ENCODE results near the gene SGIP1. TPM values are rescaled to one million over a fixed set of nuclear protein-coding genes. Genes with fewer than 3 reads are reported as not detected.
A peak's percentile ranks its signal among the peaks of the same experiment; 100 is the strongest.

The SGIP1 gene
- total and polyA plus RNA-seq, 7 experiments from 2014 or later, result not detected

DNA sequence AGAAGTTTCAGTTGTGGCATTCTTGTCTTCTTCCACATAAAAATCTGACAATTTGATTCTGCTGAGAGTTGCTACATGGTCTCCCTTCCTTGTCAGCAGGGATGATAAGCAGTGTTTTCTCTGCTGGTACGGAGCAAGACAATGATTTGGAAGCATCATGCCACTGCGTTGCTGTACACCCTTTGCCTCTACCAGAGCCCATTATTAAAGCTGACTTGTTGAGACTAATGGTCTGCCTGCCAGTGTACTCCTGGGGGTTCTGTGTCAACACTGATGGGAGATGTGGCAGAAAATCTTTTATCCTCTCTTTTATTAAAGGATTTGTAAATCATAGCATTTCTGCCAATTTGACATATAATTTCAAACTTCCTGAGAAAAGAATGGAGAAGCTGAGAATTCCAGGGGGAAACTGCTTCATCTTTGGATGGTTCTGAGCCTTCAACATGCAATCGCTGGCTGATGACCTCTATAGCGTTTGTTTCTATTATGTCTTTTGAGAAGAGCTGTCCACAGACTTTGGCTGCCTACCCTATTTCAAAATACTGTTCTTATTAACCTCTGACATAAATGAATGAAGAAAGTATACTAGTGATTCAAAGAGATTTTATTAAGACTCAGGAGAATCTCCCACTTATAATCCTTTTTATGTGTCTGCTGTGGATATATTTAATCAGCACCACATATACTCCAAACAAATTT lies 170.4 kb downstream of the SGIP1 start:
- H3K4me3 ChIP-seq (ENCODE audit: low read length), result no peak overlapping the region
- intact Hi-C loops (cut with micrococcal nuclease), result no loop called here
- H3K27ac ChIP-seq (ENCODE audit: low read depth, low read length), result no peak overlapping the region
- Mint-ChIP-seq H3K9me3 (no peaks in the 10 kb centered on the region), H3K4me1 (no peaks in the 10 kb centered on the region), H3K36me3 (no peaks in the 10 kb centered on the region), H3K27ac (no peak overlapping the region), H3K27me3 (peaks cover 6 to 32% (median 24%) of the 10 kb centered on the region in 5 donors), H3K4me3 (no peak overlapping the region)
- no peaks in the 10 kb centered on the region for H3K9me3 ChIP-seq (ENCODE audit: control insufficient read depth in 2 of 3, low read length in 3 of 3)
- no peak for DNase-seq
- ChIA-PET POLR2A (no interaction called here), CTCF (interaction anchor here (1.0 kb wide), 1 partner anchor 24 kb away, joined by 3 read pairs; no protein-coding TSS in a partner anchor)
- H3K27me3 ChIP-seq (ENCODE audit: control insufficient read depth in 2 of 2, insufficient read depth in 2 of 2, low read length in 2 of 2), result peaks cover 0 to 3% of the 10 kb centered on the region in 2 donors
- H3K36me3 ChIP-seq (ENCODE audit: control insufficient read depth in 2 of 3, insufficient read depth in 3 of 3, low read length in 3 of 3), result no peaks in the 10 kb centered on the region
- ATAC-seq, result no peak
- no peaks in the 10 kb centered on the region for H3K4me1 ChIP-seq (ENCODE audit: control insufficient read depth in 2 of 2, insufficient read depth in 2 of 2, low read length in 2 of 2)

GRCh38 chr1:66705110-66705509 lies 171.2 kb downstream of the SGIP1 start:
- H3K9me3 Mint-ChIP-seq, result no peaks in the 10 kb centered on the region
- no peak for DNase-seq
- Histone ChIP-seq H3K9me3 (ENCODE audit: control insufficient read depth in 2 of 3, low read length in 3 of 3) (no peaks in the 10 kb centered on the region), H3K27ac (ENCODE audit: low read depth, low read length) (no peak overlapping the region), H3K4me3 (ENCODE audit: low read length) (no peak overlapping the region), H3K4me1 (ENCODE audit: control insufficient read depth in 2 of 2, insufficient read depth in 2 of 2, low read length in 2 of 2) (no peaks in the 10 kb centered on the region), H3K27me3 (ENCODE audit: control insufficient read depth in 2 of 2, insufficient read depth in 2 of 2, low read length in 2 of 2) (peaks cover 0 to 3% of the 10 kb centered on the region in 2 donors), H3K36me3 (ENCODE audit: control insufficient read depth in 2 of 3, insufficient read depth in 3 of 3, low read length in 3 of 3) (no peaks in the 10 kb centered on the region)
- intact Hi-C loops (cut with micrococcal nuclease), result no loop called here
- ATAC-seq, result no peak
- H3K36me3 Mint-ChIP-seq, result no peaks in the 10 kb centered on the region
- POLR2A ChIA-PET, result no interaction called here
- H3K27ac Mint-ChIP-seq, result no peak overlapping the region
- H3K4me3 Mint-ChIP-seq, result no peak overlapping the region
- no peaks in the 10 kb centered on the region for H3K4me1 Mint-ChIP-seq
- H3K27me3 Mint-ChIP-seq, result peaks cover 6 to 30% (median 24%) of the 10 kb centered on the region in 5 donors
- CTCF ChIA-PET, result interaction anchor here (1.0 kb wide), 1 partner anchor 23 kb away, joined by 3 read pairs; no protein-coding TSS in a partner anchor

DNA sequence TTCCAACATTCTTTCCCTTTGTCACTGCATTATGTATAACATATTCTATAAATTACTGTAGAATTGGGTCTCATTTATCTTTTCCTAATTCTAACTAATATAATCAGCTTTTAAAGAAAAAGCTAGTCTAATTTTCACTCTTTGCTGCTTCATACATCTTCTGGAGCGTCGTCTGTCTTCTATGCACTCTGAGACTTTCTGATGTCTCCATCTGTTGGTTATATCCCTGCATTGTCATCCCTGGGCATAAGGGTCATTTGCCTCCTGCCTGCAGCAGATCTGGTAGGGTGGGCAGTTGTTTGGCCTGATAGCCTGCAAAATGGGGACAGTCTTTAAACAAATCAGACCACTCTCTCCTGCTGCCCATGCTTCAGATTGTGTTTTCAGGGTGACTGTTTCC lies 177.5 kb downstream of the SGIP1 start:
- intact Hi-C loops (cut with micrococcal nuclease), result no loop called here
- Histone ChIP-seq H3K4me3 (ENCODE audit: low read length) (no peak overlapping the region), H3K27me3 (ENCODE audit: control insufficient read depth in 2 of 2, insufficient read depth in 2 of 2, low read length in 2 of 2) (peaks cover 0 to 3% of the 10 kb centered on the region in 2 donors), H3K36me3 (ENCODE audit: control insufficient read depth in 2 of 3, insufficient read depth in 3 of 3, low read length in 3 of 3) (no peaks in the 10 kb centered on the region), H3K9me3 (ENCODE audit: control insufficient read depth in 2 of 3, low read length in 3 of 3) (no peaks in the 10 kb centered on the region), H3K27ac (ENCODE audit: low read depth, low read length) (no peak overlapping the region), H3K4me1 (ENCODE audit: control insufficient read depth in 2 of 2, insufficient read depth in 2 of 2, low read length in 2 of 2) (no peaks in the 10 kb centered on the region)
- Mint-ChIP-seq H3K4me1 (no peaks in the 10 kb centered on the region), H3K27me3 (peaks cover 5 to 25% (median 18%) of the 10 kb centered on the region in 5 donors), H3K4me3 (no peak overlapping the region), H3K9me3 (no peaks in the 10 kb centered on the region), H3K27ac (no peak overlapping the region), H3K36me3 (no peaks in the 10 kb centered on the region)
- DNase-seq, result no peak
- POLR2A ChIA-PET, result no interaction called here
- ATAC-seq, result no peak
- CTCF ChIA-PET, result interaction anchor here (1.2 kb wide), 1 partner anchor 14 kb away, joined by 5 read pairs; no protein-coding TSS in a partner anchor

- Mint-ChIP-seq H3K9me3 (no peaks in the 10 kb centered on the region), H3K27me3 (peaks cover 7 to 23% (median 21%) of the 10 kb centered on the region in 5 donors), H3K27ac (no peak overlapping the region), H3K36me3 (no peaks in the 10 kb centered on the region), H3K4me3 (no peak overlapping the region), H3K4me1 (no peaks in the 10 kb centered on the region)
- Histone ChIP-seq H3K27me3 (ENCODE audit: control insufficient read depth in 2 of 2, insufficient read depth in 2 of 2, low read length in 2 of 2) (no peaks in the 10 kb centered on the region), H3K4me1 (ENCODE audit: control insufficient read depth in 2 of 2, insufficient read depth in 2 of 2, low read length in 2 of 2) (no peaks in the 10 kb centered on the region), H3K4me3 (ENCODE audit: low read length) (no peak overlapping the region), H3K9me3 (ENCODE audit: control insufficient read depth in 2 of 3, low read length in 3 of 3) (no peaks in the 10 kb centered on the region), H3K27ac (ENCODE audit: low read depth, low read length) (no peak overlapping the region), H3K36me3 (ENCODE audit: control insufficient read depth in 2 of 3, insufficient read depth in 3 of 3, low read length in 3 of 3) (no peaks in the 10 kb centered on the region)
- no peak for DNase-seq
- POLR2A ChIA-PET, result no interaction called here
- CTCF ChIA-PET, result no interaction called here
- ATAC-seq, result no peak
- intact Hi-C loops (cut with micrococcal nuclease), result no loop called here
Measured at GRCh38 chr1:66712839-66713238, 178.9 kb downstream of the SGIP1 start.

DNA sequence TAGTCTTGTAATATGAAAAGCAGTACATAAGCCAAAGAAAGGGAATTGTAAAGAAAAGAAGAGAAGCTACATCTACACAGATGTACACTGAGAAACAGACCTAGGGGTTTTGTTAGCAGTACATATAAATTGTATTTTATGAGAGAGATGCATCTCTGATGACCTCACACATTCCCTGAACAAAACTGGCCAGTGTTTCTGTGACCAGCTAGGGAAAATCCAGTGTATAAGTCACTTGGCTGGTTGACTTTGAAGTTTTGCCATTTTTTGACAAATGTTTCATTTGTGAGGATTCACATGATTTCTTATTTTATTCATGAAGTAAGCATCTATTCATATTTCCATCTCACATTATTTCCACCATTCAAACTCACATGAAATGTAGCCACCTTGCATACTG lies 190.0 kb downstream of the SGIP1 start:
- Histone ChIP-seq H3K27ac (ENCODE audit: low read depth, low read length) (no peak overlapping the region), H3K4me3 (ENCODE audit: low read length) (no peak overlapping the region), H3K27me3 (ENCODE audit: control insufficient read depth in 2 of 2, insufficient read depth in 2 of 2, low read length in 2 of 2) (peaks cover 0 to 2% of the 10 kb centered on the region in 2 donors), H3K36me3 (ENCODE audit: control insufficient read depth in 2 of 3, insufficient read depth in 3 of 3, low read length in 3 of 3) (no peaks in the 10 kb centered on the region), H3K9me3 (ENCODE audit: control insufficient read depth in 2 of 3, low read length in 3 of 3) (no peaks in the 10 kb centered on the region), H3K4me1 (ENCODE audit: control insufficient read depth in 2 of 2, insufficient read depth in 2 of 2, low read length in 2 of 2) (peaks cover 0 to 3% of the 10 kb centered on the region in 2 donors)
- ChIA-PET CTCF (no interaction called here), POLR2A (no interaction called here)
- Mint-ChIP-seq H3K27me3 (peaks cover 9 to 39% (median 17%) of the 10 kb centered on the region in 5 donors), H3K36me3 (peaks cover 0 to 4% (median 0%) of the 10 kb centered on the region in 5 donors), H3K4me1 (peaks cover under 1 to 17% (median 10%) of the 10 kb centered on the region in 7 donors), H3K9me3 (no peaks in the 10 kb centered on the region), H3K4me3 (no peak overlapping the region), H3K27ac (no peak overlapping the region)
- DNase-seq, result no peak
- intact Hi-C loops (cut with micrococcal nuclease), result loop anchor here in 1 of 2 donors (10.0 kb wide), 1 partner anchor 769 kb away; no protein-coding TSS in a partner anchor
- ATAC-seq, result no peak

- Histone ChIP-seq H3K9me3 (ENCODE audit: control insufficient read depth in 2 of 3, low read length in 3 of 3) (no peaks in the 10 kb centered on the region), H3K4me1 (ENCODE audit: control insufficient read depth in 2 of 2, insufficient read depth in 2 of 2, low read length in 2 of 2) (peaks cover 0 to 3% of the 10 kb centered on the region in 2 donors), H3K4me3 (ENCODE audit: low read length) (no peak overlapping the region), H3K27ac (ENCODE audit: low read depth, low read length) (no peak overlapping the region), H3K36me3 (ENCODE audit: control insufficient read depth in 2 of 3, insufficient read depth in 3 of 3, low read length in 3 of 3) (no peaks in the 10 kb centered on the region), H3K27me3 (ENCODE audit: control insufficient read depth in 2 of 2, insufficient read depth in 2 of 2, low read length in 2 of 2) (peaks cover 0 to 2% of the 10 kb centered on the region in 2 donors)
- peak overlapping the region in 1 of 9 donors; percentile 14 for H3K27ac Mint-ChIP-seq
- no peak overlapping the region for H3K4me3 Mint-ChIP-seq
- ChIA-PET POLR2A (interaction anchor here (0.6 kb wide), 1 partner anchor 40 kb away, joined by 3 read pairs; no protein-coding TSS in a partner anchor), CTCF (interaction anchor here (0.5 to 1.6 kb wide), 7 partner anchors 8 to 1003 kb away, joined by 3 to 6 read pairs (median 3); no protein-coding TSS in a partner anchor)
- H3K9me3 Mint-ChIP-seq, result no peaks in the 10 kb centered on the region
- peaks cover 8 to 23% (median 16%) of the 10 kb centered on the region in 7 donors for H3K4me1 Mint-ChIP-seq
- intact Hi-C loops (cut with micrococcal nuclease), result loop anchor here (1.0 to 10.0 kb wide), 5 partner anchors 280 to 771 kb away; no protein-coding TSS in a partner anchor
- H3K36me3 Mint-ChIP-seq, result peaks cover 0 to 4% (median 0%) of the 10 kb centered on the region in 5 donors
- peaks cover 9 to 28% (median 13%) of the 10 kb centered on the region in 5 donors for H3K27me3 Mint-ChIP-seq
- peak; percentile 87 for ATAC-seq
- peak; percentile 10 to 75 (median 61) for DNase-seq
Measured at GRCh38 chr1:66725885-66726665, 192.1 kb downstream of the SGIP1 start.
